ENCODE results near the gene SYCN.

- TF ChIP-seq CTCF (IDR thresholded peaks at IDR 0.05) (no peak), POLR2A (IDR thresholded peaks at IDR 0.05) (no peak), EP300 (IDR thresholded peaks at IDR 0.05) (no peak), POLR2AphosphoS5 (IDR thresholded peaks at IDR 0.05) (no peak)
Observed at GRCh38 chr19:39156326-39157230, 47.5 kb downstream of the SYCN start.
